Measurements from ENCODE around the gene AGR2.

Gene AGR2

DNA sequence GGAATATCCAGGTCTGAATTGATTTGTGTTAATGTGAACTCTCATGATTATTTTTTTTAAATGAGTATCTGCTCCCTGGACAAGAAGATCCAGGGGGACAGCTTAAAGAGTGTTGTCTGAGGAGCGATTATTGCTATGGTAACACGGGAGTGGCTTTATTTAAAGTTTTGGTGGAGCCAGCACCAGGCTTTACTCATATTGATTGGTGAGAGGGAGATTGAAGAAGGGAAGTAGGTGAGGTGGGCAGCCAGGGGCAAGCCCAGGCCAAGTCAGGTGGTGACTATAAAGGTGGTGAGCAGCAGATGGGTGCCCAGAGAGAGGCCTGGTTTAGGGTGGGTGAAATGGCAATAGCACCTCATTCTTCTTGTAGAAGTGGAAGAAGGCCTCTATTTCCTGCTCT, 10.2 kb upstream of the AGR2 start:
- TF ChIP-seq, protein P1, sequence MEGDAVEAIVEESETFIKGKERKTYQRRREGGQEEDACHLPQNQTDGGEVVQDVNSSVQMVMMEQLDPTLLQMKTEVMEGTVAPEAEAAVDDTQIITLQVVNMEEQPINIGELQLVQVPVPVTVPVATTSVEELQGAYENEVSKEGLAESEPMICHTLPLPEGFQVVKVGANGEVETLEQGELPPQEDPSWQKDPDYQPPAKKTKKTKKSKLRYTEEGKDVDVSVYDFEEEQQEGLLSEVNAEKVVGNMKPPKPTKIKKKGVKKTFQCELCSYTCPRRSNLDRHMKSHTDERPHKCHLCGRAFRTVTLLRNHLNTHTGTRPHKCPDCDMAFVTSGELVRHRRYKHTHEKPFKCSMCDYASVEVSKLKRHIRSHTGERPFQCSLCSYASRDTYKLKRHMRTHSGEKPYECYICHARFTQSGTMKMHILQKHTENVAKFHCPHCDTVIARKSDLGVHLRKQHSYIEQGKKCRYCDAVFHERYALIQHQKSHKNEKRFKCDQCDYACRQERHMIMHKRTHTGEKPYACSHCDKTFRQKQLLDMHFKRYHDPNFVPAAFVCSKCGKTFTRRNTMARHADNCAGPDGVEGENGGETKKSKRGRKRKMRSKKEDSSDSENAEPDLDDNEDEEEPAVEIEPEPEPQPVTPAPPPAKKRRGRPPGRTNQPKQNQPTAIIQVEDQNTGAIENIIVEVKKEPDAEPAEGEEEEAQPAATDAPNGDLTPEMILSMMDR (IDR thresholded peaks at IDR 0.05; ENCODE audit: borderline replicate concordance, insufficient read depth, low read depth, low read length) = no peak
- no peak overlapping the region for H3K4me3 ChIP-seq (ENCODE audit: low read depth, low read length)

DNA sequence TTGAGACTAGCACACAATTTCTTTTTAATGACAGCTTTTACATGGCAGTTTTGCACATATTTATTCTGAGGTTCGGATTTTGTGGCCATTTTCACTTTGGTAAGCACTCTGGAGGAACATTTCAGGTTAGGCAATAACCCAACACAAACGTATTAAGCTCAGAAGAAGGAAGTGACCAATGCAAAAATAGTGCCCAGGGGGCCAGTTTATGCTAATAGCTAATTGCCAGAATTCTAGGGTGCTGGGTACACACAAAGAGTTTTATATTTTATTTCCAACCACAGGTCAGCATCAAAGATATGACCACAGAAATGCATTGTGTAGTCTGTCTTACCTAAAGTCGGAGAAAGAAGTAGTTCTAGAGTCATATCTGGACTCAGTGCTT, 8.4 kb upstream of the AGR2 start:
- H3K4me3 ChIP-seq (ENCODE audit: low read depth, low read length) = no peak overlapping the region
- TF ChIP-seq, protein P1 (IDR thresholded peaks at IDR 0.05; ENCODE audit: borderline replicate concordance, insufficient read depth, low read depth, low read length) = no peak

DNA sequence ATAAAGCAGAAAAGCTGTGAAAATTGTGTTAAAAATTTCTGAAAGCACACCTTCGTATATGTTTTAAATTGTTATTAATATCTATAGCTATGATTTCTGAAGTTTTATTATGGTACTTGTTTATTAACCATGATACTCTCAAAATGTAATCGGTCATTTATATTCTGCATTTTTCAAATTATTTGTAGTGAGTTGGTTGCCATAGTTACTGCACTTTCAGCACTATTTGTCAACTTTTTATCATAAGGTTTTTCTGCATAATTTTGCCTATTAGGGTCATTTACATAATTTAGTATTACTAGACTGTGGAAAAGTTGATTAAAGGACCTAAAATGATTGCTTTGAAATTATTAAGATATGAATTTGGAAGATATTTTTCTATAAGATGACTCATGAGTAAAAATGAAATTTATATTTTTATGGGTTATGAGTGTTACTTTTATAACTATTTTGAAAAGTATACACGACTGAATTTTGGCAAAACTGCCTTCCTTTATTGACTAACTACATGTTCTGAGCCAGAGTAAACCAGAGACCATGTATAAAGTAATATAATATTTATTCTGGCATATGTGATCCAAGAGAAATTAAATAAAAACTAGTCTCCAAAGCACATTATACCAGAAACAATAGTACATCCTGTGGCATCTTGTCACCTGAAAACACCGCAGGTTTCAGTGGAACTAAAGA, 7.9 kb upstream of the AGR2 start:
- TF ChIP-seq, protein P1 (IDR thresholded peaks at IDR 0.05; ENCODE audit: borderline replicate concordance, insufficient read depth, low read depth, low read length) = no peak
- H3K4me3 ChIP-seq (ENCODE audit: low read depth, low read length) = no peak overlapping the region

DNA sequence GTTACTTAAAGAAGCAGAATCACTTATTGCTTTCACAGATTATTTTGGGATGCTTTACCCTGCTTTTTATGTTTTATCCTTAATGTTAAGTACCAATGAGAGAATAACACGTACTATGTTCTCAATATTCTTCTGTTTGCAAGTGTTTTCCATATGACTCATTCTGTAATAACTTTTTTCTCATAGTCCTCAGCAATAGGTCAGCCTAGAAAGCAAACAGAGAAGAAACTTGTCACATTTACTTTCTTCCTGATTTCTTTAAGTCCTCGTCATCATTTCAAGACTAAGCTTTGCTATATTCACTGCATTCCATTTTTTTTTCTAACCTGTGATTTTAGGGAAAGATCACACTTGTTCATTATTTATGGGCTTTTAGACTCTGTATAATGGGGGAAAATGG, 6.8 kb upstream of the AGR2 start:
- TF ChIP-seq, protein P1 (IDR thresholded peaks at IDR 0.05; ENCODE audit: borderline replicate concordance, insufficient read depth, low read depth, low read length) = no peak
- no peak overlapping the region for H3K4me3 ChIP-seq (ENCODE audit: low read depth, low read length)

DNA sequence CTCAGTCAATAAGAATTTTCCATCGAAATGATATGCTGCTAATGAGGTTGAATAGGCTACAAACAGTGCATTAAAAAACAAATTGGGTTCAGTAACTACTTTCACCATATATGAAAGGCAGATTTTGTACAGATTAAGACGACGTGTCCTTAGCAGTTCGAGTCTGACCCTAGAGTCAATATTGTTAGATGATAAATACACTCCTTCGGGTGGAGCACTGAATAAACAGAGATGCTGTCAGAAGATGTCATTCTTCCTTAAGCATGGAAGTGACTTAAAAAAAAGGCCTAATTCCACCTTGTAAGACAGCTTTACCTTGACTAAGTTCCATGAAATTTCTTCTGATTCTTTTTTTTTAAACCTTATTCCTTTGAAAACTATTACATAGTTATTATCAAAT, 5.8 kb upstream of the AGR2 start:
- no peak overlapping the region for H3K4me3 ChIP-seq (ENCODE audit: low read depth, low read length)
- TF ChIP-seq, protein P1 (IDR thresholded peaks at IDR 0.05; ENCODE audit: borderline replicate concordance, insufficient read depth, low read depth, low read length) = no peak

DNA sequence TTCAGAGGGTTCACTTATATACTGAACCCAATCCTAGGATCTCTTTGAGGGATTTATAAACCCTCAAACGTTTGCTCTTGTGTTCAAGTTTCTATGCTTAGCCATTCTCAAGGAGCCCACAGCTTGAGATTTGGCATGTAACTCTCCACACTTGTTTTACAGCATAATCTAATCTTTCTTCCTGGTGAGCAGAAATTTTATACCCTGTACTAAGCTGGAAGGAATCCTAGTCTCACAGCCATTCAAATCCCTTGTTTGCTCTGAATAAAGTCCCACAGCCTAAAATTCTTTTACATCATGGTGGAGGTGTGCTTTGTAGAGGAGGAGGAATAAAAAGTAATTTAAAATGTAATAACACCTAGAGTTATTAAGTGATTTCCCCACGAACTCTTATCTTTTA, 5.3 kb upstream of the AGR2 start:
- TF ChIP-seq, protein P1 (IDR thresholded peaks at IDR 0.05; ENCODE audit: borderline replicate concordance, insufficient read depth, low read depth, low read length) = no peak
- H3K4me3 ChIP-seq (ENCODE audit: low read depth, low read length) = no peak overlapping the region

DNA sequence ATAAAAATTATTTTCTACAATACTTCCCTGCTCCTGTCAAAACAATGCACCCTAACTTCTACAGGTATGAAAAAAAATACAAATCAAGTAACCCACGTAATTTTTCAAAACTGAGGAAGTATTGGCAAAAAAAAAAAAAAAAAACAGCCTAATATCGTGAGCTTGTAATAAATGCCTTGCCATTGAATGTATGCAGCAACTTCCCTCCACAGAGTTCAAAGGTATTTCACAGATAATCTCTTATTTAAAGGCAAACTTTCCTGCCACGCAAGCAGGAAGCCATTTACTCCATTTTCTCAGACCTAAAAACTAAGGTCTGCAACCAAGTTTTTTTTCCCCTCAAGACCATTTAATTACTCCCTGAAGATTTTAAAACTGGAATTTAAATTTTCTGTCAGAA, 642 bp upstream of the AGR2 start:
- no peak overlapping the region for H3K4me3 ChIP-seq (ENCODE audit: low read depth, low read length)

More for the DNA sequence above, 642 bp upstream of the AGR2 start:
- TF ChIP-seq, protein P1 (IDR thresholded peaks at IDR 0.05; ENCODE audit: borderline replicate concordance, insufficient read depth, low read depth, low read length) = no peak
